IMR-90 (cell line): ENCODE results near the gene GTF3C6. TPM values are rescaled to one million over a fixed set of nuclear protein-coding genes. Genes with fewer than 3 reads are reported as not detected.

ENCODE experiments used
- ATAC-seq: fragments of 200-7000 bp; cut with Tn5 transposase; 2 replicates; pipeline ENCODE4 v1.9.1; 2020; ENCODE audit warnings: low read depth, mild to moderate bottlenecking, moderate library complexity
- BruUV-seq: library from RNA; stranded (reverse); fragments of 400-500 nt; replicated peaks from 2 replicates; lab custom pipeline; 2021; lab: Mats Ljungman, UMichigan
- CTCF ChIA-PET: fragments of 300-600 bp; formaldehyde crosslinking; extraction: SDS; loops from one replicate; lab custom pipeline; 2021; ENCODE audit warnings: antibody characterized with exemption; lab: Yijun Ruan, JAX
- POLR2A ChIA-PET: fragments of 300-600 bp; sonication (Branson Sonifier 250); formaldehyde crosslinking; loops from one replicate; lab custom pipeline; 2022; ENCODE audit warnings: antibody characterized with exemption; ENCODE audit not compliant: unreplicated experiment; lab: Charles Lee
- DNase-seq: peaks from one replicate; pipeline ENCODE4 v3.0.0; 2013
- H2AFZ ChIP-seq: replicated peaks from 2 replicates; pipeline ENCODE3; 2013; ENCODE audit warnings: low read length, mild to moderate bottlenecking; ENCODE audit not compliant: poor library complexity
- H2AK5ac ChIP-seq: 2 replicates; pipeline ENCODE4 v1.6.1; 2013; ENCODE audit warnings: low read depth, low read length, inconsistent platforms
- H2AK9ac ChIP-seq: replicated peaks from 2 replicates; pipeline ENCODE3; 2013; ENCODE audit warnings: mild to moderate bottlenecking, low read depth, low read length, moderate library complexity; ENCODE audit not compliant: poor library complexity
- H2BK120ac ChIP-seq: 2 replicates; pipeline ENCODE4 v1.6.1; 2013; ENCODE audit warnings: low read depth, low read length, inconsistent platforms
- H2BK15ac ChIP-seq: 3 replicates; pipeline ENCODE4 v1.6.1; 2013; ENCODE audit warnings: low read depth, low read length, inconsistent platforms
- H2BK20ac ChIP-seq: 2 replicates; pipeline ENCODE4 v1.6.1; 2013; ENCODE audit warnings: low read depth, mild to moderate bottlenecking, inconsistent platforms, low read length, moderate library complexity
- H2BK5ac ChIP-seq: 2 replicates; pipeline ENCODE4 v1.6.1; 2013; ENCODE audit warnings: mild to moderate bottlenecking, low read depth, low read length, inconsistent platforms; ENCODE audit not compliant: poor library complexity, severe bottlenecking
- H3K14ac ChIP-seq: replicated peaks from 2 replicates; pipeline ENCODE4 v1.6.1; 2013; ENCODE audit warnings: low read depth, low read length, inconsistent platforms
- H3K18ac ChIP-seq: 2 replicates; pipeline ENCODE4 v1.6.1; 2013; ENCODE audit warnings: low read depth, low read length, control low read depth
- H3K23ac ChIP-seq: 2 replicates; pipeline ENCODE4 v1.6.1; 2013; ENCODE audit warnings: low read depth, low read length, inconsistent platforms
- H3K27ac ChIP-seq: 2 replicates; pipeline ENCODE4 v1.5.1; 2013; ENCODE audit warnings: mild to moderate bottlenecking, control low read depth, low read length; ENCODE audit not compliant: insufficient read depth
- H3K27me3 ChIP-seq: 2 replicates; pipeline ENCODE4 v1.6.1; 2013; ENCODE audit warnings: low read length; ENCODE audit not compliant: control insufficient read depth, insufficient read depth
- H3K36me3 ChIP-seq: 2 replicates; pipeline ENCODE4 v1.6.1; 2013; ENCODE audit warnings: low read length, mixed read lengths; ENCODE audit not compliant: control insufficient read depth, insufficient read depth
- H3K4ac ChIP-seq: 2 replicates; pipeline ENCODE4 v1.6.1; 2013; ENCODE audit warnings: low read depth, low read length, inconsistent platforms
- H3K4me1 ChIP-seq: 2 replicates; pipeline ENCODE4 v1.6.1; 2013; ENCODE audit warnings: low read length, mixed read lengths; ENCODE audit not compliant: control insufficient read depth, insufficient read depth
- H3K4me2 ChIP-seq: 2 replicates; pipeline ENCODE4 v1.6.1; 2013; ENCODE audit warnings: low read depth, mild to moderate bottlenecking, control low read depth, low read length, moderate library complexity
- H3K4me3 ChIP-seq: 2 replicates; pipeline ENCODE4 v1.5.1; 2013; ENCODE audit warnings: low read depth, mild to moderate bottlenecking, control low read depth, low read length, moderate library complexity; ENCODE audit not compliant: insufficient read depth
- H3K56ac ChIP-seq: 2 replicates; pipeline ENCODE4 v1.6.1; 2013; ENCODE audit warnings: low read length, inconsistent platforms; ENCODE audit not compliant: insufficient read depth; ENCODE audit errors: extremely low read depth
- H3K79me1 ChIP-seq, 2 experiments: 2 replicates each; pipeline ENCODE4 v1.6.1; 2013; ENCODE audit warnings: low read length in 2 of 2, inconsistent platforms in 1 of 2, low read depth in 1 of 2
- H3K9ac ChIP-seq: 2 replicates; pipeline ENCODE4 v1.6.1; 2013; ENCODE audit warnings: low read depth, low read length, control low read depth
- H3K9me1 ChIP-seq: 2 replicates; pipeline ENCODE4 v1.6.1; 2013; ENCODE audit warnings: low read length, inconsistent platforms; ENCODE audit not compliant: insufficient read depth
- H3K9me3 ChIP-seq: 2 replicates; pipeline ENCODE4 v1.6.1; 2013; ENCODE audit warnings: low read length; ENCODE audit not compliant: control insufficient read depth, insufficient read depth
- H4K20me1 ChIP-seq: 2 replicates; pipeline ENCODE4 v1.6.1; 2013; ENCODE audit warnings: low read length, inconsistent platforms; ENCODE audit not compliant: insufficient read depth
- H4K5ac ChIP-seq: 2 replicates; pipeline ENCODE4 v1.6.1; 2013; ENCODE audit warnings: mild to moderate bottlenecking, low read depth, low read length, control low read depth
- H4K8ac ChIP-seq, 2 experiments: 2 replicates each; pipeline ENCODE4 v1.6.1; 2013; ENCODE audit warnings: low read depth in 2 of 2, low read length in 2 of 2, control low read depth in 1 of 2, inconsistent platforms in 1 of 2
- H4K91ac ChIP-seq: 2 replicates; pipeline ENCODE4 v1.6.1; 2013; ENCODE audit warnings: low read depth, low read length, inconsistent platforms; ENCODE audit not compliant: insufficient read depth
- CEBPB ChIP-seq: IDR thresholded peaks from 2 replicates; pipeline ENCODE4 v1.6.1; 2012; ENCODE audit warnings: low read depth, low read length, improper control_type of control experiment
- SMC3 ChIP-seq: fragments of 150-350 bp; IDR thresholded peaks from 2 replicates; pipeline ENCODE4 v1.6.1; 2016; ENCODE audit warnings: low read depth, mild to moderate bottlenecking, antibody characterized with exemption, low read length, moderate library complexity
- WGBS, 2 experiments: methylation state at CpG; one replicate each; pipeline versions ENCODE4 v1.1.5 to v1.1.7; 2013; ENCODE audit warnings: missing lambda C conversion rate in 2 of 2; ENCODE audit not compliant: insufficient read length in 1 of 2; ENCODE audit errors: extremely low coverage in 2 of 2; 5-methylcytosine and 5-hydroxymethylcytosine counted together
- dilution Hi-C: fragments of 300-500 bp; cut with HindIII; formaldehyde crosslinking; loops from one replicate; pipeline ENCODE4 v1.14.3; 2018; ENCODE audit warnings: low sequenced_read_pairs; ENCODE audit not compliant: unreplicated experiment
- in situ Hi-C: fragments of 300-500 bp; cut with MboI; formaldehyde crosslinking; loops from 3 replicates; pipeline ENCODE4 v1.14.3; 2019; ENCODE audit warnings: low sequenced_read_pairs, inconsistent platforms, mixed read lengths
- intact Hi-C: fragments of 100-400 bp; cut with micrococcal nuclease; formaldehyde crosslinking; loops from 2 replicates; pipeline ENCODE4 v1.10.0; 2022
- polyA plus RNA-seq, 3 experiments: library from polyadenylated mRNA; depleted of rRNA; stranded (reverse); fragments of >200 nt; gene quantifications; 2 replicates each; pipeline ENCODE4 v1.2.3, GENCODE V29; 2012; ENCODE audit warnings: low replicate concordance in 1 of 3
- total RNA-seq: library from RNA; depleted of rRNA; stranded (reverse); fragments of >200 nt; gene quantifications from 2 replicates; pipeline ENCODE4 v1.2.3, GENCODE V29; 2012

The GTF3C6 gene
- total and polyA plus RNA-seq, 2 of the 4 experiments (the other 2 are of a cell fraction): 10.4 to 40.5 TPM

DNA sequence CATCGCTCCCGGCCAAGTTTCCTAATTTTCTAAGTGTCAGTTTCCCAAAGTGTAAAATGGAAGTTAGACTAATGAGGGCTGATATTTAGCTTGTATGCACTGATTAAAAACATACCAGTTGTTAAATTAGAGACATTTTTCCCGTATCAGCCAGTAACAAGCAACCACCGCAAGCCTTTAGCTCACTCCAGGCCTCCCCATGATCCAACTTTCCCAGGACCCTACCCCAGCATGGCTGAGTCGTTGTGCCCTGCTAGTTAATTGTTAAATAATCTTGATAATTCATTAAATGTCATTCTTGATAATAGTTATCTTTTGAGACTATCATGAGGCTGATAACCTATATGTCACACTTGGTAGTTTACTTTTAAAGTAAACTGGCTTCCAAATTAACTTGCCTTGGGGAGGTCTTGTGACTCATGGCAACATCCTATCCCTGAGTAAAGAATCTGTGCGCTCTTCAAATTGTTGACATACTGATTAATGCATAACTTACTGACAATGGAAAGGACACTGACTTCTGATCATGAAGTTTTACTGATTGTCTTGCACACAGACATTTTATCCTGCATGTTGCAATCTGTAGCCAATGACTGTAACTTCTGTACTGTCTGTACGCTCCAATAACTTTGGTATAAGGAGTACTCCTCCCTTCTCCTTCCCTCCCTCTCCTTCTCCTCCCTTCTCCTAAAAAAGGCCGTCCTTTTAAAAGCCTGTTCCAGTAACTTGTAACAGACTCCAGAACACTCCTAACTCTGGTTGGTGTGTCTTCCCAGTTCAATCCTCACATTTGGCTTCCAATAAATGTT, 6.3 kb upstream of the GTF3C6 start:
- H4K8ac ChIP-seq: peak overlapping the region in 1 of 2 experiments; percentile 79; a peak in 3 of 4 replicates
- no peak overlapping the region for H3K27ac ChIP-seq
- 100% methylated on average over 2 of the region's 8 CpGs; no CpG with 5 or more reads in 1 of the 2 experiments for WGBS, 2 experiments
- peak overlapping the region; percentile 28 for H2BK5ac ChIP-seq
- H3K9me3 ChIP-seq: no peaks in the 10 kb centered on the region
- peak overlapping the region; percentile 9 for H2AFZ ChIP-seq
- ATAC-seq (peak; percentile 80), DNase-seq (peak; percentile 47)
- CTCF ChIA-PET: interaction anchor here (1.1 kb wide), 1 partner anchor 270 kb away, joined by 3 read pairs; no protein-coding TSS in a partner anchor
- no peaks in the 10 kb centered on the region for H3K36me3 ChIP-seq
- H2BK15ac ChIP-seq: no peak overlapping the region; the same call in 2 of the 3 replicates
- TF ChIP-seq SMC3 (no peak), CEBPB (peak; percentile 71)
- dilution Hi-C loops (no loop called here), intact Hi-C loops (loop anchor here (2.0 kb wide), 1 partner anchor 69 kb away; no protein-coding TSS in a partner anchor), in situ Hi-C loops (loop anchor here (5.0 to 10.0 kb wide), 3 partner anchors 75 to 427 kb away; no protein-coding TSS in a partner anchor)
- peaks cover 13% of the 10 kb centered on the region for H3K4me1 ChIP-seq
- peak overlapping the region; percentile 13; the same call in 1 of the 2 replicates for H3K4me2 ChIP-seq
- no peak overlapping the region; the same call in 1 of the 2 replicates for H3K9ac ChIP-seq
- H3K4me3 ChIP-seq: no peak overlapping the region
- H3K79me1 ChIP-seq: no peaks in the 10 kb centered on the region
- H3K27me3 ChIP-seq: no peaks in the 10 kb centered on the region
- 0 out of 2 replicates have a peak overlapping the region, but pooled peaks have one; percentile 28 for H3K23ac ChIP-seq
- BruUV-seq: no TSS peak
- no peak overlapping the region for H2AK5ac ChIP-seq
- H2BK120ac ChIP-seq: peak overlapping the region; percentile 43
- H3K18ac ChIP-seq: peak overlapping the region; percentile 53; the same call in 1 of the 2 replicates
- peak overlapping the region; percentile 31; the same call in 1 of the 2 replicates for H3K14ac ChIP-seq
- POLR2A ChIA-PET: no interaction called here
- H4K5ac ChIP-seq: peak overlapping the region; percentile 21; the same call in 1 of the 2 replicates
- no peaks in the 10 kb centered on the region for H3K9me1 ChIP-seq
- H2AK9ac ChIP-seq: no peak overlapping the region
- H3K4ac ChIP-seq: peak overlapping the region; percentile 70; the same call in 1 of the 2 replicates
- peak overlapping the region; percentile 44 for H2BK20ac ChIP-seq
- H4K20me1 ChIP-seq: no peaks in the 10 kb centered on the region
- peak overlapping the region; percentile 39; the same call in 1 of the 2 replicates for H4K91ac ChIP-seq
- no peak overlapping the region for H3K56ac ChIP-seq
